GM21723 (cell line): ENCODE measurements around the gene GHSR.

Source experiments
- ATAC-seq: cut with Tn5 transposase; IDR thresholded peaks from one replicate; pipeline ENCODE4 v1.9.1; 2021; ENCODE audit warnings: mild to moderate bottlenecking, moderate library complexity; ENCODE audit not compliant: unreplicated experiment

The GHSR gene

DNA sequence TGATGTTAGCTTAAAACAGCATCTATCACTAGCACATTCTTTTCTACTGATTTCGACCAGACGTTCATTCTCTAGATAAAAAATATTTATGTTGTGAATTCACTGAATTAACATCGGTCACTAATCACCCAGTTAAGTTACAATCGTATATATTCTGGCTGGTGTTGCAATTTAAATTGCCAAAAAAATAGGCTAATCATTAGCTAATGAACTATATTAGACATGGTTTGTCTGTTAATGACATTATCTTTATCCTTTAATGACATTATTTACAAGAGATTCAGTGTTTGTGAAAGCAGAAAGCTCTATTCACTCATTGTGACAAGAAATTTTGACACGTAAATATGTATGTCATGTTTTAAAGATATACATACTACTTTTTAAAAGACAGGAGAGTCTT, 6.7 kb downstream of the GHSR start:
- no peak for ATAC-seq

- ATAC-seq, result no peak
Observed at GRCh38 chr3:172438186-172438585, 10.1 kb downstream of the GHSR start.

DNA sequence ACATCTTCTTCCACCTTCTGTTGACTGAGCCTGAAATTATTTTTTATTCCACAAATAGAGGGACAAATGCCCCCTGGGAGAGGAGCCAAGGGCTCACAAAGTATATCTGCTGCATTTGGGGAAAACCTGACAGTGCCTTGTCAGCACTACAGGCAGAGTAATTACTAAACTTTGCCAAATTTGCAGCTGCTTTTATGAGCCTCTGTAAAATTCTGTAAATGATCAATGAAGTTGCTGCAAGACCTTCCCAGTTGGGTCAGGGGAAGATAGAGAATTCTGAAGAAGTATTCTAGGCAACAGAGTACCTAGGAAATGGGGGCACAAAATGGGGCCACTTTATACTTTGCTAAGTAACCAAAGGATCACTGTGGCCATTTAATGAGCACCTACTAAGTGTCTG, 10.5 kb downstream of the GHSR start:
- no peak for ATAC-seq

GRCh38 chr3:172415323-172415722, 32.9 kb downstream of the GHSR start:
- ATAC-seq, result no peak

- no peak for ATAC-seq
Observed at GRCh38 chr3:172411478-172411947, 36.7 kb downstream of the GHSR start.

- ATAC-seq, result no peak
Observed at GRCh38 chr3:172410702-172411477, 37.4 kb downstream of the GHSR start.

DNA sequence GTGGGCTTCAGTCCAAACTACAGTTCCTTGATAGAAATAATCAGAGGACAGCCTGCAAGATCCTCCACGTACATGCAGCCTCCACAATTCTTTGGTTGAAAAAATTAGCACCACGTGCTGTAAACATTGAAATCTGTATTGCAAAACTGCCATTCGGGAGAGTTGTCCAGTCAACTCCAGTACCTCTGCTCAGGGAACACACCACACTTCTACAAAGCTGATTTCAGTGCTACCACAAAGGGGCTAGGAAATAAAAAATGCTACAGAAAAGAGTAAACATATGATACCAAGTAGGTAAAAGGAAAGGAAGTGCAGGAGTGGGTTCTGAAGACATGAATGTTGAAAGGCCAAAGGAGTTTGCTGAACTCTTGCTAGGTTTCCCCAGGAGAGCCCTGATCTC, 40.4 kb downstream of the GHSR start:
- ATAC-seq, result no peak

GRCh38 chr3:172405914-172406313, 42.3 kb downstream of the GHSR start:
- no peak for ATAC-seq

DNA sequence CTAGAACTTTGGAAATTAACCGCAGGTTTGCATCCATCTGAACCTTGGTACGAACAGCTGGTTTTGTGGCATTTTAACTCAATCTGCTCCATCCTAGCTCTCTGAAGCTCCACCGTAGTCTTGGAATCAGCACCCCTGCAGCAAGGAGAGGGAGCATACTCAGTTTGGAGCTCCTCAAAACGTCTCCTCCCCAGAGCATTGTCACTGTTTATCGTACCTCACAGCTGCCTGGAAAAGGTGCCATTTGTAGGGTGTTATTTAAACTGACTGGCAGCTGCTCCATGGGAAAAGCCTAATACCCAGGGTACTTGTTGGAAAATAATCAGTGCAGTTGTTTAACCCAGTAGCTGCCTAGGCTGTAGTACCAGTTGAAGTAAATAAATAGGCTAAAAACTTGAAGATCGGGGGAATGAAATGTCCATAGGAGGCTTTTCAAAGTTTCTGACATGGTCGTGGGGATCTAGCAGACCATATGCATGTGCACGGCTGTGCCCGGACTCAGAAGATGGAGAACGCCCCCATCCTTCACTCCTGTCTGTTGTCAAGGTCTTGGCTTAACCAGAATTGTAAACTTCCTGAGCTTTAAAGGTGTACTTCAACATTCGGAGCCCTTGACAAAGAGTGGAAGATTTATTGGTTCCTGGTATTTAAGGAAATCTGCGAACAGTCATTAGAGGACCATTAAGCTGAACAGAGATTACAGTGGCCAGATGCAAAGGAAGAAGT, 43.9 kb downstream of the GHSR start:
- ATAC-seq, result no peak

DNA sequence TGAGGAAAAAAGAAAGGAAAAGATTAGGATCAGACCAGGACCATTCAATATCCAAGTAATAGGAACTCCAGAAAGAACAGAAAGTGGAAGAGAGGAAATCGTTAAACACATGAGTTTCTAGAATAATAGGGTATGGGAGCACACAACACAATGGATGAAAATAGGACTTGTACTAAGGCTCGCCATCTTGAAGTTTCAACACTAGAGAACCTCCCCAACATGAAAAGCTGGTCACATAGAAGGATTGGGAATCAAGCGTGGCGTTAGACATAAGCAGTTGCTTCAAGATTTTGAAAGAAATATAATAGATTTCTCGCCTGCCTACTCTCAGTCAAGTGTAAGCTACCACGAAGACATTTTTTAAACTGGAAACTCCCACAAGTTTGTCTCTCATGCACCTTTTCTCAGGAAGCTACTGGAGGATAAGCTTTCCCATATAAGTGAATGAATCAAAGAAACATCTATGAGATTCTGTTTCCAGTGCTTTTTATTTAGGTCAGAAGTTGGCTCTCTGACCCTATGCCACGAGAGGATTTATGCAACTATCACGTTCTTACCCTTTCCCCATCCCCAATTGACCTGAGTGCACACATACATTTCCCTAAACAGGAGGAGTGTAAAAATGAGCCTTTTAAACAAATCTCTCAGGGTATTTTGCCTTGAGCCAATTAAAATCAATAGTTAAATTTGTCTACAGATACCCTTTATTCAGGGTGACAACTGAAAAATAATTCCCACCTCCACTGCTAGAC, 45.2 kb downstream of the GHSR start:
- ATAC-seq, result no peak

GRCh38 chr3:172402090-172402489, 46.2 kb downstream of the GHSR start:
- no peak for ATAC-seq

DNA sequence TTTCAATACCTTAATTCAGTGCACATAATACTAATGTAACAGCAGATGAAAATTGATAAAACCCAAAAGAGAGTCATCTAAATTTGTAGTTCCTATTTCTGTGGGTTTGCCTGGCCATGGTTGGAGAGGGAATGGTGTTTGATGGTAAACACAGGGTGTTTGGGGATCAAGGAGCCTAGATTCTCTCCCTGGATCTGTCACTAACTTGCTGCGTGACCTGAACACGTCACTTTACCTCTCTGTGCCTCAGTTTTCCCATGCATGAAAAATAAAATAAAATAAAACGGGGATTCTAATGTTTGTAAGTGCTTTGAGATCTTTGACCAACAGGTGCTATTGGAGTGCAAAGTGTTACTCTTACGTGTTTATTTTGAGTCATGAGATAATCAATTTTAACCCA, 49.8 kb downstream of the GHSR start:
- no peak for ATAC-seq

DNA sequence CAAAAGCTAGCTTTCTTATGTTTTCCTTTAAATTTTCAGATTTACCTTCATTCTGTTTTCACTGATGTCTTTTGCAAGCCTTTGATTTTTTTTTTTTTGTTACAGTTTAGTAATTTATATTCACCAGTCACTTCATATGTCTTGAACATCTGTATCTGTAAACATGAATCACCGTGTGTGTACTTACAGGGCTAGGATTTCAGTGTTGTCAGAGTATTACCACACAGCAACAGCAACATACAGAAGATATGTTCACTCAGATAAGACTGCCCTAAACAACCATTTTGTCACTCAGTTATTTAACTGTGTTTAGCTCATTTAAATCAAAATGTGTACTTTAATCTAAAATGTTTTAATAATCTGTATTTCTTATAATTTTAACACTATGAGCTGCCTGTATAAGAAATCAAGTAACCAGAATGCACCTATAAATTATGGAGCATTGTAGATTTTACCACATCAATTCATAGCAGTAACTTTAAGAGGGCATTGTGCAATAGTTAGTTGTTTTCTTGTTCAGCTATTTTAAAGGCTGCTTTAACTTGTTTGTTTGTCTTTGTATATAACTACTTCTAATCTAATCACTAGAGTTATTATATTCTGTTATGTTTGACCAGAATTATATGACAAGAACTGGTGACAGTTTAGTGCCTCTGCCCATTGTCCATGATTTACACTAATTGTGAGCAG, 50.4 kb downstream of the GHSR start:
- no peak for ATAC-seq

DNA sequence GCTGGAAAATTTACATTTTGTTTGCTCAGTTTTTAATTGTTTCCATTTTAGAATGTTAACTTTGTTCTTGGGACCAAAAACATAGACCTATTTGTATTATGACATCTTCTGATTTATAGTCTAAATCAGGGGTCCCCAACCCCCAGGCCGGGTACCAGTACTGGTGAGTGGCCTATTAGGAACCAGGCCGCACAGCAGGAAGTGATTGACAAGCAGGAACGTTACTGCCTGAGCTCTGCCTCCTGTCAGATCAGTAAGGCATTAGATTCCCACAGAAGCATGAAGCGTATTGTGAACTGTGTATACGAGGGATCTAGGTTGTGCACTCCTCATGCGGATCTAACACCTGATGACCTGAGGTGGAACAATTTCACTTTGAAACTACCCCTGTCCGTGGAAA, 51.9 kb downstream of the GHSR start:
- ATAC-seq, result no peak

- no peak for ATAC-seq
Observed at GRCh38 chr3:172394692-172395091, 53.6 kb downstream of the GHSR start.
